ENCODE results near the gene RAET1G.
"Not testable (repeated sequence)": the region's sequence is repeated elsewhere in the genome, so short reads cannot be mapped to it uniquely, and the experiment has no call there.

The RAET1G gene

GRCh38 chr6:149913085-149913484 is 9.8 kb downstream of the RAET1G start:
- Histone ChIP-seq H3K27me3 (ENCODE audit: control insufficient read depth, insufficient read depth, low read length) (no peaks in the 10 kb centered on the region), H3K9ac (ENCODE audit: low read length) (no peak overlapping the region), H3K4me3 (ENCODE audit: low read length) (no peak overlapping the region), H3K27ac (ENCODE audit: low read depth, low read length) (no peak overlapping the region), H3K36me3 (ENCODE audit: control insufficient read depth, insufficient read depth, low read length) (no peaks in the 10 kb centered on the region), H3K4me1 (ENCODE audit: control insufficient read depth, insufficient read depth, low read length) (no peaks in the 10 kb centered on the region)

DNA sequence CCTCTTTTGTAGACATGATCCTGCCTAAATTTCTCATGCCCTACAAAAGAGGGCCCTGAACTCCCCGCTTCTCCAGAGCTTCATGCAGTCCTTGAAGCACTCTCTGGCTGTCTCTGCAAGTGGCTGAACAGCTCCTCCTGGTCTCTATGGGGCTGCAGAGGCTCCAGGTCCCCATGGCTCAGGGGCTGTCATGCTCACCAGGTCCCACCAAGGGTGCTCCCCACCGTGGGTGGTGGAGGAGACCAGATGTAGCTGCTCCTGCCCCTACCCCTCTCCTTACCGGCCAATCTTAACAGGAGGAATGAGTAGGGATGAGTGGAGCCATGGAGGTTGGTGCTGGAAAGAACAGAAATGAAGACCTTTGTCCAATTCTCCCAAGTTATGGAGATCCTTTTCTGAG is 10.2 kb downstream of the RAET1G start:
- H3K4me1 ChIP-seq (ENCODE audit: control insufficient read depth, insufficient read depth, low read length); H3K27me3 ChIP-seq (ENCODE audit: control insufficient read depth, insufficient read depth, low read length); H3K4me3 ChIP-seq (ENCODE audit: low read length); H3K27ac ChIP-seq (ENCODE audit: low read depth, low read length); H3K9ac ChIP-seq (ENCODE audit: low read length); H3K36me3 ChIP-seq (ENCODE audit: control insufficient read depth, insufficient read depth, low read length): not testable (repeated sequence)

DNA sequence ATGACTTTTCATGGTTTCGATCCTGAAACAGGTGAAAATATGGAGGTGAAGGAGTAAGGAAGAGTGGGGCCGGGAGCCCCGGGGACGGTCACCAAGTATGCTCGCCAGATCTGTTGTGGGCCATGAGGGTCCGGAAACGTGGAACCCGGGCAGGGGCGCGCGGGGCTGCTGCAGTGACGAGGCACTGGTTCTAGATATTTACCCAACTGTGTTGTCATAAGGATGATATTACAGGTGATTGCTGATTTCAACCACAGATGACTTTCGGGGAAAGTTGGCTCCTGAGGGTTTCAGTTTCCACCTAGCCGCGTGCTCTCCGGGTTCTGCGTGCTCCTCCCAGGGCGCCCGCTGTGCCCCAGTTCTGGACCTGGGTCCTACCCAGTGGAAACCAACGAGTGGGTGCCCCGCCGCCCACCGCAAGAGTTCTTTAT is 12.2 kb downstream of the RAET1G start:
- Histone ChIP-seq H3K4me1 (ENCODE audit: control insufficient read depth, insufficient read depth, low read length) (no peaks in the 10 kb centered on the region), H3K9ac (ENCODE audit: low read length) (no peak overlapping the region), H3K27ac (ENCODE audit: low read depth, low read length) (no peak overlapping the region), H3K36me3 (ENCODE audit: control insufficient read depth, insufficient read depth, low read length) (no peaks in the 10 kb centered on the region), H3K27me3 (ENCODE audit: control insufficient read depth, insufficient read depth, low read length) (no peaks in the 10 kb centered on the region), H3K4me3 (ENCODE audit: low read length) (no peak overlapping the region)

DNA sequence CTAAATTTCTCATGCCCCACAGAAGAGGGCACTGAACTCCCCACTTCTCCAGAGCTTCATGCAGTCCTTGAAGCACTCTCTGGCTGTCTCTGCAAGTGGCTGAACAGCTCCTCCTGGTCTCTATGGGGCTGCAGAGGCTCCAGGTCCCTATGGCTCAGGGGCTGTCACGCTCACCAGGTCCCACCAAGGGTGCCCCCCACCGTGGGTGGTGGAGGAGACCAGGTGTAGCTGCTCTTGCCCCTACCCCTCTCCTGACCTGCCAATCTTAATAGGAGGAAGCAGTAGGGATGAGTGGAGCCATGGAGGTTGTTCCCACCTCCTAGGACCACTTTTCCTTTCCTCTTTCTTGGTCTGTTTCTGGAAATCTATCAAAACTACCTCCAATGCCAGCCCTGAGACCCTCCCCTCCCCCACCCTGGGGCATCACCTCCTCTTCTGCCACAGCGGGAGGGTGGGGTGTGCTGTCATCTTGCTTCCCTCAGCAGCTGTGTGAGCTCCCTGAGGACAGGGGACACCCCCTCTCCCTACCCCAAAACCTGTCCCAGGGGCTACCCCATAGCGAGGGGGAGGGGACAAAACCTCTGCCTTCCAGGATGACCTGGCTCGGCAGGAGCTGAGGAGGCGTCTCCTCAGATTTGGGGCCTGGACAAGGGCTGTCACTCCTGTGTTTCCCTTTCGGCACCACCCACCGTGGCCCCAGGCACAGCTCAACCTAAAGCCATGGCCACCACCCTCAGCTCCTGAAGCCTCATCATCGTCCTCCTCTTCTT is 13.0 kb downstream of the RAET1G start:
- Histone ChIP-seq H3K4me3 (ENCODE audit: low read length) (no peak overlapping the region), H3K27me3 (ENCODE audit: control insufficient read depth, insufficient read depth, low read length) (no peaks in the 10 kb centered on the region), H3K9ac (ENCODE audit: low read length) (no peak overlapping the region), H3K27ac (ENCODE audit: low read depth, low read length) (no peak overlapping the region), H3K36me3 (ENCODE audit: control insufficient read depth, insufficient read depth, low read length) (no peaks in the 10 kb centered on the region), H3K4me1 (ENCODE audit: control insufficient read depth, insufficient read depth, low read length) (no peaks in the 10 kb centered on the region)

- not testable (repeated sequence) for H3K9ac ChIP-seq (ENCODE audit: low read length); H3K4me1 ChIP-seq (ENCODE audit: control insufficient read depth, insufficient read depth, low read length); H3K36me3 ChIP-seq (ENCODE audit: control insufficient read depth, insufficient read depth, low read length); H3K27ac ChIP-seq (ENCODE audit: low read depth, low read length); H3K27me3 ChIP-seq (ENCODE audit: control insufficient read depth, insufficient read depth, low read length); H3K4me3 ChIP-seq (ENCODE audit: low read length)
Observed at GRCh38 chr6:149908480-149908879, 14.4 kb downstream of the RAET1G start.

DNA sequence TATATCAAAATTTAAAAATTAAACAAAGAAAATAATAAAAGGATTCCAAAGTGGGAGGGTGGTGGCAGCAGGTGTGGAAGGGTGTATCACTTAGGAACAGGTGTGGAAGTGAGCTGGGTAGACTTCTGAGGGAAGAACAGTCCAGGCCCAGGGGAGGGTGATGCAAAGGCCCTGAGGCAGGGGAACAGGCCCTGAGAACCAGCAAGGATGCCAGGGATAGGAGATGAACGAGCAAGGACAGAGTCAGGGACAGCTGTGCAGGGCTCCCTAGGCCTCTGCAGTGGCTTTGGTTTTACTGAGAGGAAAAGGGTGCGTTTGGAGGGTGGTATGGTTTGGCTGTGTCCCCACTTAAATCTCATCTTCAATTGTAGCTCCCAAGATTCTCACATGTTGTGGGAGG is 15.6 kb downstream of the RAET1G start:
- no peaks in the 10 kb centered on the region for H3K36me3 ChIP-seq (ENCODE audit: control insufficient read depth, insufficient read depth, low read length)
- no peaks in the 10 kb centered on the region for H3K27me3 ChIP-seq (ENCODE audit: control insufficient read depth, insufficient read depth, low read length)
- H3K27ac ChIP-seq (ENCODE audit: low read depth, low read length), result no peak overlapping the region
- no peak overlapping the region for H3K9ac ChIP-seq (ENCODE audit: low read length)
- H3K4me1 ChIP-seq (ENCODE audit: control insufficient read depth, insufficient read depth, low read length), result no peaks in the 10 kb centered on the region
- H3K4me3 ChIP-seq (ENCODE audit: low read length), result no peak overlapping the region

- H3K27me3 ChIP-seq (ENCODE audit: control insufficient read depth, insufficient read depth, low read length), result no peaks in the 10 kb centered on the region
- H3K4me1 ChIP-seq (ENCODE audit: control insufficient read depth, insufficient read depth, low read length), result no peaks in the 10 kb centered on the region
- no peak overlapping the region for H3K27ac ChIP-seq (ENCODE audit: low read depth, low read length)
- H3K9ac ChIP-seq (ENCODE audit: low read length), result no peak overlapping the region
- H3K4me3 ChIP-seq (ENCODE audit: low read length), result no peak overlapping the region
- no peaks in the 10 kb centered on the region for H3K36me3 ChIP-seq (ENCODE audit: control insufficient read depth, insufficient read depth, low read length)
Observed at GRCh38 chr6:149906405-149906804, 16.5 kb downstream of the RAET1G start.

DNA sequence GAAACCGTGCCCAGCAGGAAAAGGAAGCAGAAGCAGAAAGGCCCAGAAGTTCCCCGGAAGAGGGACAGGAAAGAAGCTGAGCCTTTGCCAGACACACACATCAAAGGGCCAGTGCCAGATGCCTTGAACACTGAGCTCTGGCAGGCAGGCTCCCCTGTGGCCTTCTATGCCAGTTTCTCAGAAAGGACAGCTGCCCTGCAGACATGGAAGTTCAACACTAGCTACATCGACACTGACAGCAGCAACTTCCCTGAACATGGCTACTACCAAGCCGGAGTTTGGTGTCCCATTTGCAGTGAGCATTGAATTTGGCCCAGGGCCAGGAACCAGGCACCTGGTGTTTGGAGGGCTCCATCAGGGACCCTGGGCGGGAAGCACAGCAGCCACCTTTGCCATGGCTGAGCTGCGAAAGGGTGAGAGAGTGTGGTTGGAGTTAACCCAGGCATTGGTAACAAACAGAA is 17.0 kb downstream of the RAET1G start:
- no peak overlapping the region for H3K9ac ChIP-seq (ENCODE audit: low read length)
- H3K4me1 ChIP-seq (ENCODE audit: control insufficient read depth, insufficient read depth, low read length), result no peaks in the 10 kb centered on the region
- no peak overlapping the region for H3K27ac ChIP-seq (ENCODE audit: low read depth, low read length)
- H3K4me3 ChIP-seq (ENCODE audit: low read length), result no peak overlapping the region
- H3K36me3 ChIP-seq (ENCODE audit: control insufficient read depth, insufficient read depth, low read length), result no peaks in the 10 kb centered on the region
- H3K27me3 ChIP-seq (ENCODE audit: control insufficient read depth, insufficient read depth, low read length), result no peaks in the 10 kb centered on the region

DNA sequence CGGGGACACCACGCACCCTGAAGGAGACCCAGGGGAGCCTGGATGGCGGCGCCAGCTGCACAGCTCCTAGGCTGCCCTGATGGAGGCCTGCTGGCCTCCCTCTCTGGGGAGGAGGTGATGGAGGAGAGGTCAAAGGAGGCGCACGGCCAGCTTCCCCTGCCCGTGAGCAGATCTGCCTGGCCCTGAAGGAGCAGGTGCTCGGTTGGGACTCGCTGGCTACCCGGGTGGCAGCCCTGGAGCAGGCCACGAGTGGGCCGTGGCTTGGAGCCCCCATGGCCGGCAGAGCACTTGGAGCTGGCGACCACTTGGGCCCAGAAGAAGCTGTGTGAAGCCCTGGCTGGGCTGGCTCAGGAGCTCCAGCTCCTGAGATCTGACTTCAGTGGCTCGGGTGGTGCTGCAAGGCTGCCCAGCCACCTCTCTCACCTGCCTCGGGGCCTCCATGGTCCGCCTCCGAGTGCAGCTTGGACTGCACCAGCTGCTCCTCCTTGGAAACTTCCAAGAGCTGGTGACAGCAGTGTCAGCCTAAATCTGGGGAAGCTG is 17.5 kb downstream of the RAET1G start:
- H3K9ac ChIP-seq (ENCODE audit: low read length), result no peak overlapping the region
- H3K4me1 ChIP-seq (ENCODE audit: control insufficient read depth, insufficient read depth, low read length), result no peaks in the 10 kb centered on the region
- no peaks in the 10 kb centered on the region for H3K36me3 ChIP-seq (ENCODE audit: control insufficient read depth, insufficient read depth, low read length)
- H3K4me3 ChIP-seq (ENCODE audit: low read length), result no peak overlapping the region
- no peaks in the 10 kb centered on the region for H3K27me3 ChIP-seq (ENCODE audit: control insufficient read depth, insufficient read depth, low read length)
- H3K27ac ChIP-seq (ENCODE audit: low read depth, low read length), result no peak overlapping the region

DNA sequence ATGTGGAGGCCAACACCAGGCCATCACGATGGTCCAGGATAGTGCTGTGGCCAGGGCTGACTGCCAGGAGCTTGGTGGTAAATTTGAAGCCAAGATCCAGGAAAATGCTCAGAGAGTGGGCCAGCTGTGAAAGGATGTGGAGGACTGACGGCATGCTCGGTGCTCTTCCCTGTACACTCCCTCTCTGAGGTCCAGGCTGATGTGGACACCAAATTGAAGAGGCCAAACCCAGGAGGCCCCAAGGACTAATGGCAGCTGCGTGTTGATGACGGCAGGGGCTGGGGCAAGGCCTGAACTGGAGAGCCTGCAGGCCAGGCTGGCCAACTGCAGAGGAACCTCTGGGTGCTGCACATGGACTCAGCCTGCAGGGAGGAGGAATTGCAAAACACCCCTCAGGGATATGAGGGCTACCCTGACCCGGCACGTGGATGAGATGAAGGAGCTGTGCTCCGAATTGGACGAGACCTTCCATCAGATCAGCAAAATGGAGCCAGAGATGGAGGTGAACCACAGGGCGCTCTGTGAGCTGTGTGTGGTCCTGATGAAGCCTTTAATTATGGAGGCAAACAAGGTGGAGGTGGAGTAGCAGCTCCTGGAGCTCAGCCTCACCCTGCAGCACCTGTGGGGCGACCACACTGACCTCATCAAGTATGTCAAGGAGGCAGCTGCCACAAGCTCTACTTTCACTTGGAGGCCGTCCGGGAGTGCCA is 18.1 kb downstream of the RAET1G start:
- Histone ChIP-seq H3K27ac (ENCODE audit: low read depth, low read length) (no peak overlapping the region), H3K27me3 (ENCODE audit: control insufficient read depth, insufficient read depth, low read length) (no peaks in the 10 kb centered on the region), H3K4me3 (ENCODE audit: low read length) (no peak overlapping the region), H3K36me3 (ENCODE audit: control insufficient read depth, insufficient read depth, low read length) (no peaks in the 10 kb centered on the region), H3K9ac (ENCODE audit: low read length) (no peak overlapping the region), H3K4me1 (ENCODE audit: control insufficient read depth, insufficient read depth, low read length) (no peaks in the 10 kb centered on the region)

DNA sequence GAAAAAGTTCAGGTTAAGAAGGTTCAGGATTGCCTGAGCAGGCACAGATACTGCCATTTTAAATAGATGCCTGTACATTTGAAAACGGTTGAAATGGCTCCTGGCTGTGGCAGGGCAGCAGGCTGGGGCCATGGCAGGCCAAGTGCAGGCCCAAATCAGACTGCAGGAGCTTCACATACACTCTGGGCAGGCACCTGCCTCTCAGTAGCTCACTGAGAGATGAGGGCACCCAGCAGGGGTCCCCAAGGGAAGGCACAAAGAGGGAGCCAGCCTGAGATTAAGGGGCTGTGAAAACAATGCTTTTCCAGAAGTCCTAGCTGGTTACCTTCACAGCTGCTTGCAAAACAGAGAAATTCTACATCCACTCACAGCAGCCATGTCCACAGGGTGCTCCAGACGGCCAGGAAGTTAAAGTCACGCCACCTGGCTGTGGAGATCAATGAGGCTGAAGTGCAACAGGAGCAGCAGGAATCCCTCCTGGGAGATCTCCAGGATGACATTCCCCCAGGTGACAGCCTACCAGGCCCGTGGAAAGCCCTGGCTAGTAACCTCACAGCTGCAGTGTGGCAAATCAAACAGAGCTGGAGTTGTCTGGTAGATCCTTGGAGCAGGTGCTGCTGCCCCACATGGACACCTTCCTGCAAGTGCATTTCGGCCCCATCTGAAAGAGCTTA is 18.8 kb downstream of the RAET1G start:
- H3K27ac ChIP-seq (ENCODE audit: low read depth, low read length), result no peak overlapping the region
- H3K4me1 ChIP-seq (ENCODE audit: control insufficient read depth, insufficient read depth, low read length), result no peaks in the 10 kb centered on the region
- no peaks in the 10 kb centered on the region for H3K27me3 ChIP-seq (ENCODE audit: control insufficient read depth, insufficient read depth, low read length)
- no peaks in the 10 kb centered on the region for H3K36me3 ChIP-seq (ENCODE audit: control insufficient read depth, insufficient read depth, low read length)
- H3K9ac ChIP-seq (ENCODE audit: low read length), result no peak overlapping the region
- no peak overlapping the region for H3K4me3 ChIP-seq (ENCODE audit: low read length)

- H3K27ac ChIP-seq (ENCODE audit: low read depth, low read length), result no peak overlapping the region
- H3K4me1 ChIP-seq (ENCODE audit: control insufficient read depth, insufficient read depth, low read length), result peaks cover 3% of the 10 kb centered on the region
- no peak overlapping the region for H3K9ac ChIP-seq (ENCODE audit: low read length)
- H3K4me3 ChIP-seq (ENCODE audit: low read length), result no peak overlapping the region
- no peaks in the 10 kb centered on the region for H3K36me3 ChIP-seq (ENCODE audit: control insufficient read depth, insufficient read depth, low read length)
- H3K27me3 ChIP-seq (ENCODE audit: control insufficient read depth, insufficient read depth, low read length), result peaks cover 2% of the 10 kb centered on the region
Observed at GRCh38 chr6:149901444-149902140, 21.3 kb downstream of the RAET1G start.

All from rectal smooth muscle tissue (tissue), 1 donor.